Gastrocnemius medialis (tissue), 4 donors: Measurements from ENCODE around the gene GRM4. TPM values are rescaled to one million over a fixed set of nuclear protein-coding genes. Genes with fewer than 3 reads are reported as not detected.

Experiments used
- ATAC-seq, 2 donors: fragments of 150-250 bp; one replicate each; pipeline ENCODE4 v1.9.1; 2016
- DNase-seq, 2 donors: peaks; one replicate each; pipeline ENCODE4 v3.0.0-alpha.2; 2019
- H3K27ac ChIP-seq, 4 donors: fragments of 200-600 bp; sonication (generic); 1 replicate in 1 of 4; 2 replicates in 3 of 4; pipeline ENCODE4 v1.5.1; 2016 to 2018; ENCODE audit warnings: mild to moderate bottlenecking in 2 of 4, moderate library complexity in 1 of 4
- H3K27me3 ChIP-seq, 3 donors: fragments of 200-600 bp; sonication (generic) in 2 of 3; 1 replicate in 1 of 3; 2 replicates in 2 of 3; pipeline versions ENCODE4 v1.5.1 to v1.6.0; 2016 to 2019; ENCODE audit warnings: mild to moderate bottlenecking in 1 of 3, moderate library complexity in 1 of 3
- H3K36me3 ChIP-seq, 2 donors: fragments of 200-600 bp; sonication (generic) in 1 of 2; one replicate each; pipeline ENCODE4 v1.5.1; 2017 to 2018
- H3K4me1 ChIP-seq, 2 donors: fragments of 200-600 bp; sonication (generic) in 1 of 2; one replicate each; pipeline ENCODE4 v1.5.1; 2016 to 2017; ENCODE audit warnings: mild to moderate bottlenecking in 2 of 2
- H3K4me3 ChIP-seq, 4 donors: fragments of 200-600 bp; sonication (generic) in 3 of 4; 1 replicate in 1 of 4; 2 replicates in 3 of 4; pipeline ENCODE4 v1.5.1; 2016 to 2019; ENCODE audit warnings: mild to moderate bottlenecking in 2 of 4
- H3K9me3 ChIP-seq, 3 donors: fragments of 200-600 bp; sonication (generic) in 2 of 3; 1 replicate in 1 of 3; 2 replicates in 2 of 3; pipeline ENCODE4 v1.5.1; 2016 to 2019
- CTCF ChIP-seq, 5 experiments: fragments of 450-650 bp in 3 of 5; fragments of 200-600 bp in 2 of 5; sonication (generic) in 2 of 5; IDR thresholded peaks in 4 of 5; conservative IDR thresholded peaks in 1 of 5; 1 replicate in 4 of 5; 2 replicates in 1 of 5; pipeline ENCODE4 v1.5.1; 2016 to 2019; ENCODE audit warnings: antibody characterized with exemption in 5 of 5, mild to moderate bottlenecking in 3 of 5, moderate library complexity in 3 of 5
- POLR2A ChIP-seq, 2 donors: fragments of 450-650 bp; IDR thresholded peaks; one replicate each; pipeline ENCODE4 v1.6.1; 2017; ENCODE audit warnings: antibody characterized with exemption in 2 of 2, mild to moderate bottlenecking in 2 of 2, moderate library complexity in 2 of 2
- in situ Hi-C, 4 donors: fragments of 200-750 bp; cut with MboI; loops; one replicate each; pipeline versions ENCODE4 v1.15.0 to v1.8.0; 2017; ENCODE audit warnings: low sequenced_read_pairs in 4 of 4
- intact Hi-C: fragments of 100-400 bp; cut with DNase I; formaldehyde crosslinking; loops from one replicate; pipeline ENCODE4 v1.15.1; 2023; ENCODE audit warnings: low total_unique reads
- total RNA-seq, 4 donors: library from RNA; depleted of rRNA; stranded (reverse); fragments of >200 nt; gene quantifications; one replicate each; pipeline versions ENCODE4 v1.1.0 to v1.2.3, GENCODE V29; 2016

The GRM4 gene
- total RNA-seq, 4 donors from 2014 or later: 0.03 TPM; not detected in 3

DNA sequence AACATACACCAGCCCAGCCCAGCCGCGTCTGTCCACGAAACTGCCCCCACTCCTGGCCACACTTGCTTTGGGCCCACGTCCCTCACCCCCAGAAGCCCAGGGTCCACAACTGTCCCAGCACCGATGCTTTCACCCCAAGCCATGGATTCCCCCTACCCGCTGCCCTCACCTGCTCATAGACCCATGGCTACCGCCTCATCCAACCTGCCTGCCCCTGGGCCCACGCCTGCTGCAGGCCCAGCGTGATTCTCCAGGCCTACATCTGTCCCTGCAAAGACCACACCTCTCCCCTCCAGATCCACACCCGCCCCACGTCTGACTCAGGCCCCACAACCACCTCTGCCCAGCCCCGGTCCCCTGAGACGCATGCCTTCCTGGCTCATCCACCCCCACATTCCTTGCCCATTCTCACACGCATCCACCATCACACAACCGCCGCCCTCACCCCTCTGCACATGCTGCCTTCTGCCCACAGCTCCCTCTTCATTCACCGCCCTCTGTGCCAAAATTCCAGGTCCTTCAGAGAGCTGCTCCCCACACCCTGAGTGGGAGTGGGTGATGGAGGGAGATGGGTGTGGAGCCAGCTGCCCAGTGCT, 86.7 kb downstream of the GRM4 start:
- no peak for DNase-seq
- H3K27me3 ChIP-seq: peaks cover 19 to 25% (median 19%) of the 10 kb centered on the region in 3 donors
- H3K4me3 ChIP-seq: no peak overlapping the region
- TF ChIP-seq CTCF (IDR thresholded peaks at IDR 0.05 in 4 of 5, conservative IDR thresholded peaks at IDR 0.05 in 1 of 5) (no peak), POLR2A (IDR thresholded peaks at IDR 0.05) (no peak)
- H3K36me3 ChIP-seq: no peaks in the 10 kb centered on the region
- in situ Hi-C loops: loop anchor here in 3 of 4 donors (5.0 to 10.0 kb wide), 2 partner anchors 93 to 96 kb away; no protein-coding TSS in a partner anchor
- no peaks in the 10 kb centered on the region for H3K4me1 ChIP-seq
- H3K9me3 ChIP-seq: no peaks in the 10 kb centered on the region
- H3K27ac ChIP-seq: no peak overlapping the region
- intact Hi-C loops: no loop called here
- ATAC-seq: no peak

- Histone ChIP-seq H3K9me3 (no peaks in the 10 kb centered on the region), H3K4me1 (no peaks in the 10 kb centered on the region), H3K36me3 (no peaks in the 10 kb centered on the region), H3K27me3 (peaks cover 4 to 14% (median 5%) of the 10 kb centered on the region in 3 donors), H3K27ac (no peak overlapping the region), H3K4me3 (no peak overlapping the region)
- in situ Hi-C loops: loop anchor here in 3 of 4 donors (5.0 to 10.0 kb wide), 2 partner anchors 95 to 97 kb away; no protein-coding TSS in a partner anchor
- intact Hi-C loops: no loop called here
- DNase-seq (no peak), ATAC-seq (no peak)
- no peak for TF ChIP-seq POLR2A (IDR thresholded peaks at IDR 0.05)
- TF ChIP-seq CTCF (IDR thresholded peaks at IDR 0.05 in 4 of 5, conservative IDR thresholded peaks at IDR 0.05 in 1 of 5): no peak
These were observed 88.1 kb downstream of the GRM4 start for GRCh38 chr6:34057790-34058189.

DNA sequence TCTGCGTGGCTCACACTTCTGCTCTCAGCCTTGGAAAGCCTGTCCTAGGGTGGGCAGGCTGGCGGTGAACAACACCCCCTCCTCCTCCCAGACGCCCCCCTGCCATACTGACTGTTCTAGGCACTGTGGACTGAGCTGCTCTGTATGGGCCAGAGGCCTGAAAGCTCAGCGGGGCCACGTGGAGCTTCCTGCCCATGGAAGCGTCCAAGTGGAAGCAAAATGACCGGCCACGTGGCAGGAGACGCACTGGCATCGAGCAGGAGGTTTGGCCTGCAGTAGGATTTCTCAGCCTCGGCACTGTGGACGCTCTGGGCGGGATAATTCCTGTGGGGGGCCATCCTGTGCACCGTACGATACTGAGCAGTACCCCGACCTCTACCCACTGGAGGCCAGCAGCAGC, 88.7 kb downstream of the GRM4 start:
- no peak for ATAC-seq
- in situ Hi-C loops: loop anchor here in 3 of 4 donors (5.0 to 10.0 kb wide), 2 partner anchors 95 to 98 kb away; no protein-coding TSS in a partner anchor
- no peak for TF ChIP-seq CTCF (IDR thresholded peaks at IDR 0.05 in 4 of 5, conservative IDR thresholded peaks at IDR 0.05 in 1 of 5)
- TF ChIP-seq POLR2A (IDR thresholded peaks at IDR 0.05): no peak
- Histone ChIP-seq H3K4me3 (no peak overlapping the region), H3K27me3 (peaks cover 0 to 8% (median 0%) of the 10 kb centered on the region in 3 donors), H3K9me3 (no peaks in the 10 kb centered on the region), H3K4me1 (no peaks in the 10 kb centered on the region), H3K36me3 (no peaks in the 10 kb centered on the region), H3K27ac (no peak overlapping the region)
- DNase-seq: no peak
- intact Hi-C loops: no loop called here

GRCh38 chr6:34056305-34057108, 89.4 kb downstream of the GRM4 start:
- H3K4me1 ChIP-seq: no peaks in the 10 kb centered on the region
- peak overlapping the region in 1 of 4 donors; percentile 19 for H3K27ac ChIP-seq
- TF ChIP-seq POLR2A (IDR thresholded peaks at IDR 0.05): no peak
- H3K4me3 ChIP-seq: peak overlapping the region in 3 of 4 donors; percentile 15 to 33 (median 28)
- no peaks in the 10 kb centered on the region for H3K36me3 ChIP-seq
- ATAC-seq: peak; percentile 43 to 45
- intact Hi-C loops (no loop called here), in situ Hi-C loops (loop anchor here in 3 of 4 donors (5.0 to 10.0 kb wide), 2 partner anchors 96 to 98 kb away; no protein-coding TSS in a partner anchor)
- no peaks in the 10 kb centered on the region for H3K9me3 ChIP-seq
- peaks cover 0 to 2% (median 0%) of the 10 kb centered on the region in 3 donors for H3K27me3 ChIP-seq
- DNase-seq: peak; percentile 15 to 44
